DMS153 treated with DMSO at 0.1 percent for 48 hours (cell line): ENCODE measurements around the gene RNASE12.

Experiments
- DNase-seq: peaks from one replicate; lab custom pipeline; 2025; ENCODE audit not compliant: unreplicated experiment; lab: John Stamatoyannopoulos, UW

Gene RNASE12

GRCh38 chr14:20546877-20547276 lies 44.3 kb downstream of the RNASE12 start:
- no peak for DNase-seq
